GM19455 (cell line): ENCODE data around the gene PAPSS2.
"Not testable (repeated sequence)": the region's sequence is repeated elsewhere in the genome, so short reads cannot be mapped to it uniquely, and the experiment has no call there.

ENCODE experiments used
- ATAC-seq: cut with Tn5 transposase; IDR thresholded peaks from one replicate; pipeline ENCODE4 v1.9.1; 2021; ENCODE audit not compliant: unreplicated experiment

The PAPSS2 gene

GRCh38 chr10:87659571-87660483 is at the start of gene PAPSS2:
TSS of gene PAPSS2 (plus strand) at chr10:87659878. CDS start at chr10:87659982, 104 bp downstream.
- peak; percentile 55 for ATAC-seq

GRCh38 chr10:87611341-87611740 is 48.3 kb upstream of the PAPSS2 start:
- not testable (repeated sequence) for ATAC-seq

- ATAC-seq, result no peak
Measured at GRCh38 chr10:87612115-87612514, 47.6 kb upstream of the PAPSS2 start.

DNA sequence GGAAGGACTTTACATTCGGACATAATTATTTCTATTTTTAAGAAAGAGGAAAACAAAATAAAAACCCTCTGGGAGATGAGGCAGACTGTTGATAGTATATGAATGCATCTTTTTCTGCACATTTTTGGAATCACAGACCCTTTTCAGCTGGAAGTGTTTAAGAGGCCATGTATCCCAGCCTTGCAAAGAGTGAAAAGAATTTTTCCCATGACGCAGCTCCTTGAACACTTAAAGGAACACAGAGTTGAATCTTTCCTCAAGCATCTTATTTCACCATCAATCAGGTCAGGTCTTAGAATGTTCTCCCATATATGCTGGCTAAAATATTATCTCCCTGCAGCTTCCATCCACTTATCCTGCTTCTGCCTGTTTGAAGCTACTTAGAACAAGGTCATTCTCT is 45.9 kb upstream of the PAPSS2 start:
- ATAC-seq, result no peak

- ATAC-seq, result no peak
Measured at GRCh38 chr10:87615856-87616255, 43.8 kb upstream of the PAPSS2 start.

DNA sequence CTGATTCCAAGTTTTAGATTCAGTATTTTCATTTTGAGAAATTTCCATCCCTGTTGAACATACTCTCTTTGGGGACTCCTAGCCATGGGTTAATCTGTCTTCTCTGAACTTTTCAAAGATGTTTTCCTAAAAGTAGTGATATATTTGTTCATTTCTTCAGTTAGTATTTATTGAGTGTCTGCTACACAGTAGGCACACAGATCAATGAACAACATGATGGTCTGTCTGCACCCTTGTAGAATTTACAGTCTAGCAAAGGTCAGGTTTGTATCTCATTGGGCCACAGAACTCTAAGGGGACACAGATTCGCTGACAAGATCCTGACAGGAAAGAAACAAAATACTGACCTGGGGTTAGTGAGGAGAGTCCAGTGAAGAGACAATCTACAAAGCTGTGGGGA is 42.2 kb upstream of the PAPSS2 start:
- no peak for ATAC-seq

- ATAC-seq, result no peak
Measured at GRCh38 chr10:87618566-87619423, 40.9 kb upstream of the PAPSS2 start.

- no peak for ATAC-seq
Measured at GRCh38 chr10:87619705-87620104, 40.0 kb upstream of the PAPSS2 start.

GRCh38 chr10:87621440-87621839 is 38.2 kb upstream of the PAPSS2 start:
- not testable (repeated sequence) for ATAC-seq

DNA sequence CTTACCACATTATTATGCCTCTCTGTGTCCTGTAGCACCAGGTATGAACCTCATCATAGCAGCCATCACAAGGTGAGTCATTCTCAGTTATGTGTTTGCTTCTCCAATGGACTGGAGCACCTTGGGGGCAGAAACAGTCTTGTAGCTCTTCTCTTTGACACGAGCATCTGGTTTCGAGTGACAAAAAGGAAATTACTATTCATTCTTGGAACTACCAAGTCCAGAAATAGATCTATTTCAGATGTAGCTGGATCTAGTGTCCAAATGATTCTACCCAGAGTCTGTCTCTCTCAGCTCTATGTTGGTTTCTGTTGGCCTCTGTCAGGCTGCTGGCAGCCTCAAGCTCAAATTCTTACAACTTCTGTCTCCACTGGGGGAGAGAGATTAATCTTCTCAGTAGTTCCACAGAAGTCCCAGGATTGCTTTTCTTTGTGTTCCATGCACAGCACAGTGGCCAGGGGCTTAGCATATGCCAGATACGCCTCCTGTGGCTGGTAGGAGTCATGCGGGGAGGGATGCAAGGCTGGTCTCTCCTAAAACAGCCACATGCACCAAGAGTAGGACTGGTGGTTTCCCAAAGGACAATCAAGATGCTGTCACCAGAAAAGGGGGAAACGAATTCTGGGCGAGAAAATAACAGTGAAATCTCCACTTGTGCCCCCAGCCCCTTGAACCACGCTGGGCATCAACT is 37.2 kb upstream of the PAPSS2 start:
- ATAC-seq, result peak; percentile 64

GRCh38 chr10:87623191-87623590 is 36.5 kb upstream of the PAPSS2 start:
- ATAC-seq, result no peak

DNA sequence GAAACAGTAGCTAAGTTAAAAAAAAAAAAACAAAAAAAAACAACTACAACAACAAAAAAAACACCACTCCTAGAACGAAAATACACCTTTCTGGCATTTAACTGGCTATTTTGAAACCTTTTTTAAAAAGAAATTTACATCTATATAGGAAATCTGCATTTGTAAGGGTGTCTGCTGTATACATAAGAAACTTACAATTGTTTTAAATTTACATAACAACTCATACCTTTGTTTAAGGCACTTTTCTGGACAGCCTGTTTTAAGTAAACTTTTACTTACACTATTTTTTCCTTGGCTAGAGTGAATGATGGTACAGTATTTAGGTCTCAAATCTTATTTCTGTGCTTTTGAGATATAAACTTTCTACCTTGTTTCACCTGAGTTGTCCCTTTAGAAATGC is 34.0 kb upstream of the PAPSS2 start:
- ATAC-seq, result no peak

- no peak for ATAC-seq
Measured at GRCh38 chr10:87626422-87626892, 33.2 kb upstream of the PAPSS2 start.

DNA sequence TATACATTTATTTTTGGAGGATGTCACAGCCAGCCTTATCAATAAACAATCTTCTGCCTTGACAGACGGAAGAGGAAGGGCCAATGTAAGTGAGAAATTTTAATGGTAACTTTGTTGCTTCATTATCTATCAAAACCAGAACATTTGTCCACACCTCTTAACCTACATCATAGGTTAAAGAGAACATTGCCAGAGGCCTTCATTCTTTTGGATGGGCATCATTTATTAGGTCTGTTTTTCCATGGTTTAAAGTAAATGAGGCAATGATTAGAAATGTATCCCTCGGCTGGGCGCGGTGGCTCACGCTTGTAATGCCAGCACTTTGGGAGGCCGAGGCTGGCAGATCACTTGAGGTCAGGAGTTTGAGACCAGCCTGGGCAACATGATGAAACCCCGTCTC is 29.5 kb upstream of the PAPSS2 start:
- ATAC-seq, result no peak

GRCh38 chr10:87632454-87632853 is 27.2 kb upstream of the PAPSS2 start:
- ATAC-seq, result no peak

GRCh38 chr10:87634311-87634710 is 25.4 kb upstream of the PAPSS2 start:
- no peak for ATAC-seq

GRCh38 chr10:87635498-87636312 is 24.0 kb upstream of the PAPSS2 start:
- ATAC-seq, result no peak

- no peak for ATAC-seq
Measured at GRCh38 chr10:87636313-87636915, 23.3 kb upstream of the PAPSS2 start.

- no peak for ATAC-seq
Measured at GRCh38 chr10:87639493-87639892, 20.2 kb upstream of the PAPSS2 start.

DNA sequence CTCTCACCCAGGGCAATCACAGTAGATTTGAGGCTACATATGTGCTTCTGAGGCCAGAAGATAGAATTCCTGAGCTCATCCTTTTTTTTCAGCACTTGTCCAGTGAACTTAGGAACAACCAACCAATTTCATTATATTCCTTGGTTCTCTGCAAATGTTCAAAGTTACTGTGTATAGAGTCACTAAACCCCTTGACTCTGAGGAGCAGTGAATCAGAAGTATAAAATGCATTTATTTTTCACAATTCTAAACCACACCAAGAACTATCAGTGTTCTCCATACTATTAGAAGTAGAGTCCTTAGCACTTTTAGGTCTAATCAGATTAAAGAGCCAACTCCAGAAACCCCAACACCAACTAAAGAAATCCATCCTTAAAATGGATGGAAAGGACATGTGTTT is 19.6 kb upstream of the PAPSS2 start:
- ATAC-seq, result no peak
